ENCODE measurements around the gene POLD3.
A peak's percentile ranks its signal among the peaks of the same experiment; 100 is the strongest.

The POLD3 gene, protein sequence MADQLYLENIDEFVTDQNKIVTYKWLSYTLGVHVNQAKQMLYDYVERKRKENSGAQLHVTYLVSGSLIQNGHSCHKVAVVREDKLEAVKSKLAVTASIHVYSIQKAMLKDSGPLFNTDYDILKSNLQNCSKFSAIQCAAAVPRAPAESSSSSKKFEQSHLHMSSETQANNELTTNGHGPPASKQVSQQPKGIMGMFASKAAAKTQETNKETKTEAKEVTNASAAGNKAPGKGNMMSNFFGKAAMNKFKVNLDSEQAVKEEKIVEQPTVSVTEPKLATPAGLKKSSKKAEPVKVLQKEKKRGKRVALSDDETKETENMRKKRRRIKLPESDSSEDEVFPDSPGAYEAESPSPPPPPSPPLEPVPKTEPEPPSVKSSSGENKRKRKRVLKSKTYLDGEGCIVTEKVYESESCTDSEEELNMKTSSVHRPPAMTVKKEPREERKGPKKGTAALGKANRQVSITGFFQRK

GRCh38 chr11:74592441-74593362 lies at the start of gene POLD3:
TSS of gene POLD3 (plus strand) at chr11:74592582. CDS start at chr11:74592659, 77 bp downstream.
- peak; percentile 97 for DNase-seq

DNA sequence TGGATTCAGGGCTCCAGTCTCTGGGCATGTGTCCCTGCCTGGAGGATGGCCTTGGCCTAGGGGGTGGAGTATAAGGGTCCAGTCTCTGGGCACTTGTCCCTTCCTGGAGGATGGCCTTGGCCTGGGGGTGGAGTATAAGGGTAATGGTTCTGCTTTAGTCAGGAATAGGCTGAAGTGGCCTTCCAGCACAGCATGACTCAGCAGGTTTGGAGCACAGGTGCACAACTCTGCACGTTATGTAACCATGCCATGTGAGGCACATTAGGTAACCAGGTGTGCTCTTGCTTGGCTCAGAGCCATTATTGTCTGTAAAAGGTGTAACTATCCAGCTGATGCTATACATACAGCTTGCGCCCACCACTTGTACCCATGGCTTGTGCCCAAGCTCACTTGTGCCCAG lies 48.4 kb upstream of the POLD3 start:
- no peak for DNase-seq

GRCh38 chr11:74546752-74547151 lies 45.6 kb upstream of the POLD3 start:
- no peak for DNase-seq

DNA sequence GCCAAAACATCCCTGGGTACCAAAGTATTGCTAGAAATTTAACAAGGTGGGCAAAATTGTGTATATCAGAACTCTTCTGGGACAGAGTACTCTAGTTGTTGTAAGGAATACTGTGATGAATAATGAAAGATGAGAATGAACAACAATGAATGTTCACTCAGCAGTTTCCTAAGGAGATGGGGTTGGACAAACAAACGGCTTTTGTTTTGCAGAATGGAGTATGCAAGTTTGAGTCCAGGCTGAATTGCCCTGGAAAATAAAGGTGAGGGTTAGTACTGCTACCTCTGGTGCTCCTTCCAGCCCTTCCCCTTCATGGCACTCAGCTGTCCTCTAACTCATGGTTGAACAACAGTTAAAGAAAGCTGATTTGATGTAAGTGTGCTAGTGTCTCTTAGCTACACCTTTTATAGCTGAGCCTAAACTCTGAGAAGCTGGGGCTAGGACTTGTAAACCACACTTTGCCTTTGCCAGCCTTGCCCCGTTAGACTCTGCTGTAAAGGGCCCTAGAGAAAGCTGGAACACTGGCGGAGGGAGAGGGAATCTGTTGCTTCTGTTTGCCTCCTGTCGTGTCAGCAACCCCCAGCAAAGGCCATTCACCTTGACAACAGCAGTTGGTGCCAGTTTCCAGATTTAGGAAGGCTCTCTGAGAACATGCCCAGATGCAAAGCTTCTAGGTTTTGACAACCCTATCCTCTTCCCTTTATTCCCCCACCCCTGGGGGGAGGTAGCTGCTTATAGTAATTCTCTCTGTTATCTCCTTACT lies 41.2 kb upstream of the POLD3 start:
- no peak for DNase-seq

- DNase-seq = no peak
Observed at GRCh38 chr11:74551754-74552145, 40.6 kb upstream of the POLD3 start.

GRCh38 chr11:74557526-74557925 lies 34.9 kb upstream of the POLD3 start:
- DNase-seq = no peak

- DNase-seq = no peak
Observed at GRCh38 chr11:74559110-74559933, 33.1 kb upstream of the POLD3 start.

- no peak for DNase-seq
Observed at GRCh38 chr11:74559934-74560309, 32.5 kb upstream of the POLD3 start.

- no peak for DNase-seq
Observed at GRCh38 chr11:74566146-74566960, 26.0 kb upstream of the POLD3 start.

DNA sequence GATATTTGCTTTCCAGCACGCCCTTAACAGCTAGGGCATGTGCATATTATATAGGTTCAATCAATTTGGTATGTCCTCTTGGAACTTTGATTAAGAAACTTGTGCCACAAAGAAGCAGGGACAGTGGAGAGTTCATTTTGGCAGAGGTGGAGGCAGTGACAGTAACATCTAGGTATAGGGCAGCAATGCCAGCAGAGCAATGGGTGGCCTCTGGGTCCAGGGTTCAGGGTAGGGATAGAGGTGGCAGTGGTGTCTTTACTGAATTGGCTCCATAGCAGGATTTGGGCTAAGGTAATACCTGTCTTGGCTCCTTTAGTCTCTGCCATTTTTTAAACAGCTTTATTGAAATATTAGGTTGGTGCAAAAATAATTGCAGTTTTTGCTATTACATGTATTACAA lies 24.4 kb upstream of the POLD3 start:
- no peak for DNase-seq

DNA sequence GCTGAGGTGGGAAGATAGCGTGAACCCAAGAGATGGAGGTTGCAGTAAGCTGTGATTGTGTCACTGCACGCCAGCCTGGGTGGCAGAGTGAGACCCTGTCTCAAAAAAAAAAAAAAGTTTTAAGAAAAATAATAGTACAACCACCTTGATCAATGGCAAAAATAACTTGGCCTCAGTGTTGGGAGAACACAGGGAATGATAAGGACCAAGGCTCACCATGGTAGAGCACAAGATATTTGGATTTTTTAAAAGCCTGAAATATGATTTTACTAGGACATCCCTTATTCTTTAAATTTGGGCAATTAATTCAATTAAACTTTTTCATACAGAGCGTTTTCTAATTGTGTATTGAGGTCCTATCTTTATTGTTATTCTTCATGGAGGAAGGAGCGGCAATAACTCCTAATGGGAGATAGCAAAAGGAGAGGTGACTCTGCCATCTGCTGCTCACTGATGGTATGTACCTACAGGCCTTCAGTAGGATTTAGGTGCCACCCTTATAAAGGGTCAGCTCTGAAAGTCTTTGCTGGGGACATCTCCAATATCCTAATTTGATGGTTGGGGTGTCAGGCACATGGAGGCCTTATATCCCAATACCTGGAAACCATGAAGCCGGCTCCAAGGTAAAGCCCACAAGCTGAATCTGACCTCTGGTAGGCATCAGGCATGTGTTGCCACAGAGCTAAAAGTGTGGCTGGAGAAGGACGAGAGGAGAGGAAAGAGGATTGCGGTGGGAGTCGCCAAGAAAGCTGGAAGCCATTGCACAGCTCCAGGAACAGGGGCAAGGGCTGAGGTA lies 21.9 kb upstream of the POLD3 start:
- peak; percentile 65 for DNase-seq

- no peak for DNase-seq
Observed at GRCh38 chr11:74571062-74571399, 21.4 kb upstream of the POLD3 start.

DNA sequence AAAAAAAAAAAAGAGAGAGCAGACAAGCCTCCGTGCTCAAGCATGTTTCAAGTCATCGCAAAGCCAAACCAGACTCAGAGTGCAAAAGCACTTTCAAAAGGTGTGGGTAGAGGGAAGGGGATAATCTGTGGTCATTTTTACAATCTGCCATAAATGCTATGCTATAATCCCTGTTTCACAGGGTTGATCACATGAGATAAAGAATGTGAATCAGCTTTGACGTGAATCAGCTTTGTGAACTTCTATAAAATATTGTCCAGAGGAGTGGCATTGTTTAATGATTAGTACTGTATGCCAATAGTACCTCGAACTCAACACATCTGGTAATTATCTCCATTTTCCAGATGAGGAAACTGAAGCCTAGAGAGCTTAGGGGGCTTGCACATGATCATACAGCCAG lies 20.0 kb upstream of the POLD3 start:
- no peak for DNase-seq

DNA sequence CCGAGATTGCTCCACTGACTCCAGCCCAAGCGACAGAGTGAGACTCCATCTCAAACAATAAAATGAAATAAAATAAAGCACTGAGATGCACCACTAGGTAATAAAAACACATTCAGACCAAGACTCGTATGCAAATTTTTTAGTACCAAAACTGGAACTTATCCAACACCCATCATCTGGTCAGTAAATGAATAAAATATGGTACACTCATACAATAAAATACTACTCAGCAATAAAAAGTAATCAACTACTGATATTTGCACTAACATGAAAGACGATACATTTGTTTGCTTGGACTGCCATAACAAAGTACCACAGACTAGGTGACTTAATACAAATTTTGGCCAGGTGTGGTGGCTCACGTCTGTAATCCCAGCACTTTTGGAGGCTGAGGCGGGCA lies 17.8 kb upstream of the POLD3 start:
- no peak for DNase-seq

DNA sequence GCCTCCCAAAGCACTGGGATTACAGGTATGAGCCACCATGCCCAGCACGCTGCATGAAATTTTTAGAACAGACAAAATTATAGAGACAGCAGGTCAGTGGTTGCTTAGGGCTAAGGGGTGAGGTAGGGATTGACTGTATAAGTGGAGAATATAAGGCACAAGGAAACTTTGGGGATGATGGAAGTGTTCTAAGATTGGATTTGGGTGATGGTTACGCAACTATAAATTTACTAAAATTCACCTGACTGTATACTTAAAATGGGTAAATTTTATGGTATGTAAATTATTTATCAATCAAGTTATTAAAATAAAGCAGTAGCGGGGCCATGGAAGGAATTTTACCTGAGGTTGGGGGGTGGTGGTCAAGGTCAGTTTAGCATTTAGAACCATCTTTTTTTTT lies 16.4 kb upstream of the POLD3 start:
- DNase-seq = no peak

DNA sequence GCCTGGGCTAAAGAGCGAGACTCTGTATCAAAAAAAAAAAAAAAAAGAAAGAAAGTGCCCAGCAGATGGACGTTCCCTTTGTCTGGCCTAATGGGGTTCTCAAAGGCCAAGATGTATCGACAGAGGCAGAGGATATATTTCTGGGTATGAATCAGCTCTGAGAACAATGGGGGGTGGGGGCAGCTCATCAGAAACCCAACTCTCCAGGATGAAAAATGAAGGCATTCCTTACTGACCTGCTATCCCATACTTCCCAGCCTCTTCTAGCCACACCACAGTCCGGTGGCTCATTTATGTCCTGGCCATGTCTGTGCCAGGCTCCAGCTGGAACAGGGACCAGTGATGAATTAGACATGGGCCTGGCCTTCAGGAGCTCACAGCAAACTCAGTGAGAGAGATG lies 15.2 kb upstream of the POLD3 start:
- DNase-seq = no peak

- no peak for DNase-seq
Observed at GRCh38 chr11:74577624-74578396, 14.6 kb upstream of the POLD3 start.

DNA sequence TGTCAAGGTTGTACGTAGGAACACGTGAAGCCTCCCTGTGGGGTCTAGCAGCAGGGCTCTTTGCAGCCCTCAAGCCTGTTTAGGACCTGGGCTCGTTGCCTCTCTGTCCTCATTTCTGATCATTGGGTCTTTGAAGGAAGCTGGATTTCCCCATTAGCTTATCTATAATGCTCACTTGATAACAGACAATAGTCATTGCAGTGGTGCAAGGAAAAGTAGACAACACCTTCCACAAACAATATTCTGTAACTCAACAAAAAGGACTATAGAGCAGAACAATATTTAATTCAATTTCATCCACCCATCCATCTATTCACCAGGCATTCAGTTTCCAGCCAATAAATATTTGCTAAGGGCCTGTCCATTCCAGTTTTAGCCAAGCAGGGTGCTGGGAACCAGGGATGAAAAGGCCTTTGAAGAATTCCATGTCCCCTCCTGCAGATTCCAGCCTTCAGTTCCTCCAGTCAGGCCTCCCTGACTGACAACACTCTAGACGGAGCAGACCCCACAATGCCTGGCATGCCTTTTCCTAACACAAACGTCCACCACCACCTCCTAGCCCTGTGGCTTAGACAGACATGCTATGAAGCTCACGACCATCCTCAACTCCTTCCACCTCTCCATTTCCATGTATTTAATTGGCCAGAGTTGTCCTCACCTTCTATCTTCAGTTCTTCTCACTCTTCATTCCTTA lies 12.7 kb upstream of the POLD3 start:
- peak; percentile 76 for DNase-seq

GRCh38 chr11:74581954-74582547 lies 10.3 kb upstream of the POLD3 start:
- DNase-seq = no peak

Measured in islet precursor cell (in vitro differentiated cells).